Measurements from ENCODE around the gene UBE2B.
"Not testable (repeated sequence)": the region's sequence is repeated elsewhere in the genome, so short reads cannot be mapped to it uniquely, and the experiment has no call there.

Gene UBE2B

DNA sequence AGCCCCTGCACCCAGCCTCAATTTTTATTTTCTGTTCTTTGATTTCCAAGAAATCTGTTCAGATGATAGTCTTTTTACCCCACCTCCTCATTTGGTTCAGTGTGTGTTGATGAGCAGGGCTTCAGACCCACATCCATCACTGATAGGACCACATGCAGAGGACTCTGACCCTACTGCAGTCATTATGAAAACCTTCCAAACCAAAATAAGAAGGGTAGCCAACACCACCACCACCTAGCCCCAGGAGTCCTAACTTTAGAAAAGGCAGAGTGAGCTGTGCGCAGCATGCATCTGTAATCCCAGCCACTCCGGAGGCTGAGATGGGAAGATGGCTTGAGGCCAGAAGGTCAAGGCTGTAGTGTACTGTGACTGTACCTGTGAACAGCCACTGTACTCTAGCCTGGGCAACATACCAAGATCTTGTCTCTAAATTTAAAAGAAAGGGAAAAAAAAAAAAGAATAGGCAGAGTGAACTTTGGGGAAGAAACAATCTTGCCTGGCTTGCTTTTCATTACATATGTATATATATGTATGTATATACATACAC, 27.3 kb downstream of the UBE2B start:
- in situ Hi-C loops (cut with MboI; ENCODE audit: low sequenced_read_pairs): no loop called here

DNA sequence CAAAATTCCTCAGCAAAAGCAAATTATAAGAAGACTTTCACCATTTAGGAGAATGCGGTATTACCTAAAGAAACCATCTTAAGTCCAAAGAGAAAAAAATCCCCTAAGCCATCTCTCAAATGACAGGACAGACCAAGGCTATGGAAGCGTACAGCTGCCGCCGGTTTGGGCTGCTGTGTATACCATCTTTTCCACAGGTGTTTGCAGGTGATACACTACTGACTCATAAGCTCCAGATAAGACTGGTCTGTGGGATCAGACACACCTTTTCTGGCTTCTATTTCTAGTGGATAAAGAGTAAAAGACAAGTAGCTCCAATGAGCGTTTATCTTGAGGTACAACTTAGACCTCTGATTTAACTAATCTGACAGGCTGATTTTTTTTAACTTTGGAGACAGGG, 32.6 kb downstream of the UBE2B start:
- in situ Hi-C loops (cut with MboI; ENCODE audit: low sequenced_read_pairs): no loop called here

DNA sequence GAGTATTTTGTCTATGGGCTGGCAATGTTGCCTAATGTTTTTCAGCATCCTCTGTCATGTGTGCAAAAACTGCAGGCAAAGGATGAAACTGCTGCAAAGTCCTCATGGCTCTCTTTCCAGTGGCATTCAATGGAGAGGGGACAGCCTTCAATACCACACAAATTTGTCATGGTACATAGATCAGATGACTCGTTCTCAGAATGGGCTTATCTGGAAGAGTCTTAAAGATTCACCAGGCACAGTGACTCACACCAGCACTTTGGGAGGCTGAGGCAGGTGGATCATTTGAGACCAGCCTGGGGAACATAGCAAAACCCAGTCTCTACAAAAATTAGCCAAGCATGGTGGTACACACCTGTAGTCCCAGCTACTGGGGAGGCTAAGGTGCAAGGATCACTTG, 35.0 kb downstream of the UBE2B start:
- in situ Hi-C loops (cut with MboI; ENCODE audit: low sequenced_read_pairs): no loop called here

DNA sequence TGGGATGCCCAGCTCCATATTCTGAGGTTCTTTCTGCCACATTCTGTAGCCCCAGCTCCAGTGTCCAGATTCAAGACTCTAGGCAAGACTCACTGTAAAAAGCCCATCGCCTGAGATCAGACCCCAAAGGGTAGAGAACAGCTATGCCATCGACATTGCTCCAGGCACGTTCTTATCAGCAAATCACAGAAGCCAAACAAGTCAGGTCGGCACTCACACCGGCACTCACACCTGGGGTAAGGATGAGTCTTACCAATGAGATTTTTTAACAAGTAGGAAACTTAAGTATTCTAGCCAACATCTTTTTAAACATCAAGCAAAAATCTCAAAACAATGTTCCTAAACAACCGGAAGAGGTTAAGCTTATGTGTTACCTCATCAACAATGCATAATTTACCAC, 38.0 kb downstream of the UBE2B start:
- in situ Hi-C loops (cut with MboI; ENCODE audit: low sequenced_read_pairs): no loop called here

DNA sequence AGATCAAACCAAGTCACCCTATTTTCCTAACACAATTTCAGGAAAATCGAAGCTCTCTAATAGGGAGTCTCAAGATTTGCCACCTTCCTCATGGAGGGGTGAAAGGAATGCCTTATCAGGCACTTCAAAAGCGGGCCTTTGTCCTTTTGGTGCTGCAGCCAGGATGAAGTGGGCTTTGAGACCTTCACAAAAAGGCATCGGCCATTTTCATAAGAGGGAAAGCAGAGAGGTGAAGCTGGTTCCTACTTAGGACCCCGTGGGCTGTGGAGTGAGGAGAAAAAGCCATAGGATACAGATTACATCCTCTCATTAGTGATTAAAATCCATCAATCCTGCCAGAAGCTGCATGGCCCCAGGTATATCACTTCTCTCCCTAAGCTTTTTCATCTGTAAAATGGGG, 39.5 kb downstream of the UBE2B start:
- in situ Hi-C loops (cut with MboI; ENCODE audit: low sequenced_read_pairs): no loop called here

DNA sequence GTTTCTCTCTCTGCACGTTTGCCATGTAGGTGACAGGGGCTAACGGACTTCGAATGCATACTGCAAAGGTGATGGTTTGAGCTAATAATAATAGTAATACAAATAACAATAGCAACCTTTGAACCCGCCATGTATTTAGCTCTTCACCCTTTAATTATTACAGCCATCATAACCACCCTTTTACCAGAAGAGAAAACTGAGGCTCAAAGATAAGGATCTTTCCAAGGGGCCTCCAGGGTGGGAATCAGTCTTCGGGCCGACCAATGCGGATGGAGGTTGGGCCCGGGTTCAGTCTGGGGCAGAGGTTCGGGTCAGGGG, 39.8 kb downstream of the UBE2B start:
- in situ Hi-C loops (cut with MboI; ENCODE audit: low sequenced_read_pairs): no loop called here

DNA sequence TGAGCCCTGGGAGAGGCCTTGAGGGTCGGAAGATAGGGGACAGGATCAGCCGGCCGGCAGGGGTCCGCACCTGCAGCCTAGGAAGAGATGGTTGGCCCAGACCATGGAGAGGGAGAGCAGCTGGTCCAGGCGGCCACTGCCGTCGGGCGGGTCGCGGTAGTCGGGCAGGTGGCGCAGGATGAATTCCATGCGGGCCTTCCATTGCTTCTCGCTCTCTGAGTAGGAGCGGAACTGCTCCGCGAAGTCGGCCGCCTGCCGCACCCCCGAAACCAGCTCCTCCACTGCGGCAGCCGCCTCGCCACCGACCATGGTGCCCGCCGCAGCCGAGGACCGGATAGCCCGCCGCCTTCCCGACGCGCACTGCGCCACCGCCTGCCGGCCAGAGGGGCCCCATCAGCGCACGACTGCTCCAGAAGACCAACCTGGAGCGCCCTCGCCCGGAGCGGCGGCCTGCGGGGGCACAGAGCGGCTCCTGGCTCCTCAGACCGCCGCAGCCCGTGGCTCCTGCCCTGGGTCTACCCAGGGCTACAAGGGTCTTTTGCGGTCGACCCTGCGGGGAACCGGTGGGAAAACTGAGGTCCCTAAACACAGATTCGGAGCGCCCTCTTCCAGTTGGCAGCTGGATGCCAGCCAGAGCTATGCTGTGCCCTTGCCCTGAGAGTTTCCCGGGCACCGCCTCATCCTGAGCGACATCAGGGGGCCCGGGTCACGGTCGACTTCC, 40.3 kb downstream of the UBE2B start, which contains the start of gene CDKN2AIPNL:
CDKN2AIPNL (minus strand) TSS at position 336 of the 721 bp plus-strand sequence; CDS start at position 309, 27 bp downstream.
- in situ Hi-C loops (cut with MboI; ENCODE audit: low sequenced_read_pairs): no loop called here

DNA sequence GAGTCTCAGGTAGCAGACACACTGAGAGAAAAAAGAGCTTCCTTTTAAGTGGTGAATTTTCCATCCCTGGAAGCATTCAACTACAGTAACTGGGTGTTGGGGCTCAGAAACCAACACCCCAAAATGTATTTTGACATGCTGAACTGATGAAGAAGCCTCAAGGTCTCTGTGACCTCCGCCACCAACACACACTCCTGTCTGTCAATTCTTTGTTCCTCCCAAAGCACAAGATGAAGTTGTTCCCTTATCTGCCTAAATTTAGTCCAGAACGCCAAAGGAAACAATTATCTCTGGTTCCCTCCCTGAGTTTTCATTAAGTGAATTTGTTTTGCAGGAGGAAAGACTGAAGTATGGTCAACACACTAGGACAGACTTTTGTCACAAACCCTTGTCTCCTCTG, 41.7 kb downstream of the UBE2B start:
- in situ Hi-C loops (cut with MboI; ENCODE audit: low sequenced_read_pairs): no loop called here

DNA sequence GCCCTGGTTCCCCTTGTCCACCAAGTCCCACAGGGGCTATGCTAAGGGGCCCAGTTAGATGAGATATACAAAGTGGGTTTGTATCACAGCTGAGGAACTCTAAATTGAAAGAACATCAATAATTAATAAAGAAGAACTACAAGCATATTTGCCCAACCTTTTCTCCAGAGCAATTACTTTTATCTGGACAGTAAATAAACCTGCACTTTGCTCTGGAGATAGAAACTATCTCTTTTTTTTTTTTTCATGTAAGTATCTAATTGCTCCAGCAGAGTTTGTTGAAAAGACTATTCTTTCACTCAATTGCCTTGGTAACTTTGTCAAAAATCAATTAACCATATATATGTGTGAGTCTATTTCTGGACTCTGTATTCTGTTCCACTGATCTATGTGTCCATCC, 46.3 kb downstream of the UBE2B start:
- in situ Hi-C loops (cut with MboI; ENCODE audit: low sequenced_read_pairs): no loop called here

DNA sequence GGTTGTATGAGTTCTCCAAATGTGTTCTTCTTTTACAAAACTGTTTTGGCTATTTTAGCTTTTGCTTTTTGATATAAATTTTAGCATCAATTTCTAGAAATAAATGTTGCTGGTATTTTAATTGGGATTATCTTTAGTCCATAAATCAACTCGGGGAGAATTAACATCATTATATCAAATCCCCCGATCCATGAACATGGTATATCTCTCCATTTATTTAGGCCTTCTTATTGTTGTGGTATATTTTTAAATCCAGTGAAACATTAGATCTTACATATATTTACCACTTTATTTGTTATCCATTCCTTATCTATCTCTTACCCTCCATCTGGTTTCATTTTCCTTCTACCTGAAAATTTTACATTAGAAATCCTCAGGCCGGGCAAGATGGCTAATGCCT, 47.6 kb downstream of the UBE2B start:
- in situ Hi-C loops (cut with MboI; ENCODE audit: low sequenced_read_pairs): no loop called here

DNA sequence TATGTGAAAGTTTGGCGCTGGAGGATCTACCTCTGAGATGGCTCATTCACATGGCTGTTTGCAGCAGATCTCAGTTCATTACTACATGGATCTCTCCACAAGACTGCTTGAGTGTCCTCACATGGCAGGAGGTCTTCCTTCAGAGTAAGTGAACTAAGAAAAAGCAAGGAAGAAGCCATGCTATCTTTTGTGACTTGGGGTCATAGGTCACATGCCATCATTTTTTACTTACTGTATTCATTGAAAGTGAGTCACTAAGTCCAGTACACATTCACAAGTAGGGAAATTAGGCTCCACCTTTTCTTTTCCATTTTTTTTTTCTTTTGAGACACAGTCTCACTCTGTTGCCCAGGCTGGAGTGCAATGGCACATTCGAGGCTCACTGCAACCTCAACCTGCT, 49.0 kb downstream of the UBE2B start:
- in situ Hi-C loops (cut with MboI; ENCODE audit: low sequenced_read_pairs): no loop called here

DNA sequence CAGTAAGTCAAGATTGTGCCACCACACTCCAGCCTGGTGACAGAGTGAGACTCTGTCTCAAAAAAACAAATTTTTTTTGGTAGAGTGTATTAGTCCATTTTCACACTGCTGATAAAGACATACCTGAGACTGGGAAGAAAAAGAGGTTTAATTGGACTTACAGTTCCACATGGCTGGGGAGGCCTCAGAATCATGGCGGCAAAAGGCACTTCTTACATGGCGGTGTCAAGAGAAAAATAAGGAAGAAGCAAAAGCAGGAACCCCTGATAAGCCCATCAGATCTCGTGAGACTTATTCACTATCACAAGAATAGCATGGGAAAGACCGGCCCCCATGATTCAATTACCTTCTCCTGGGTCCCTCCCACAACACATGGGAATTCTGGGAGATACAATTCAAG, 49.7 kb downstream of the UBE2B start:
- in situ Hi-C loops (cut with MboI; ENCODE audit: low sequenced_read_pairs): not testable (repeated sequence)

DNA sequence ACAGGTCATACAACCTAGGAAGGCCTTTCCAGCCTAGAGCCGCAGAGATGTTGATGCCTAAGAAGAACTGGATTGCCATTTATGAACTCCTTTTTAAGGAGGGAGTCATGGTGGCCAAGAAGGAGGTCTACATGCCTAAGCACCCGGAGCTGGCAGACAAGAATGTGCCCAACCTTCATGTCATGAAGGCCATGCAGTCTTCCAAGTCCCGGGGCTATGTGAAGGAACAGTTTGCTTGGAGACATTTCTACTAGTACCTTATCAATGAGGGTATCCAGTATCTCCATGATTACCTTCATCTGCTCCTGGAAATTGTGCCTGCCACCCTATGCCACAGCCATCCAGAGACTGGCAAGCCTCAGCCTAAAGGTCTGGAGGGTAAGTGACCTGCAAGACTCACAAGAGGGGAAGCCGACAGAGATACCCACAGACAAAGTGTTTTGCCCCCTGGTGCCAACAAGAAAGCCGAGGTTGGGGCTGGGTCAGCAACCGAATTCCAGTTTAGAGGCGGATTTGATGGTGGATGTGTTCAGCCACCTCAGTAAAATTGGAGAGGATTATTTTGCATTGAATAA, 51.5 kb downstream of the UBE2B start:
- in situ Hi-C loops (cut with MboI; ENCODE audit: low sequenced_read_pairs): no loop called here

DNA sequence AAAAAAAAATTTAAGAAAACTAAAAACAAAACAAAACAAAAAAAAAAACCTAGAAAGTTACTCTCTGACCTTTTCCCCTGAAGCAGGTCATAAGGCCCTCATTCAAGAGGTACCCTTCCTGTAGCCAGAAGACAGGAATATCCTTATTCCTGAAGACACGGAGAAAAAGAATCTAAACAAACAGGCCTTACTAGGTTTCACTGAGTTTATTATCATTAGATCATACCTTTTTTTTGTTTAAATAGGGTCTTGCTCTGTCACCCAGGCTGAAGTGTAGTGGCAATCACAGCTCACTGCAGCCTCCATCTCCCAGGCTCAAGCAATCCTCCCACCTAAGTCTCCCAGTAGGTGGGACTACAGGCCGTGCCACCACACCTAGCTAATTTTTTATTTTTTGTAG, 52.0 kb downstream of the UBE2B start:
- in situ Hi-C loops (cut with MboI; ENCODE audit: low sequenced_read_pairs): no loop called here

DNA sequence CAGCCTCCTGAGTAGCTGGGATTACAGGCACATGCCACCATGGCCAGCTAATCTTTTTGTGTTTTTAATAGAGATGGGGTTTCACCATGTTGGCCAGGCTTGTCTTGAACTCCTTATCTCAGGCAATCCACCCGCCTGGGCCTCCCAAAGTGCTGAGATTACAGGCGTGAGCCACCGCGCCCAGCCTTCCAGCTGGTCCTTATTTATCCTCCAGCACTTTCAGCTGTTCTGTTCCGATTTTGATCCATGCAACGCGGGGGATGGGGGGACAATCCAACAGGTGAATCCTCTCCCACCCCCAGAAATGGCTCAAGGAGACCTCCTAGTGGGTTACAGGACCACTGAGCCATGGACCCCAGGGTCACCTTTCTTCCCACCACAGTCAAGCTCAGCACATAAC, 55.0 kb downstream of the UBE2B start:
- in situ Hi-C loops (cut with MboI; ENCODE audit: low sequenced_read_pairs): no loop called here

DNA sequence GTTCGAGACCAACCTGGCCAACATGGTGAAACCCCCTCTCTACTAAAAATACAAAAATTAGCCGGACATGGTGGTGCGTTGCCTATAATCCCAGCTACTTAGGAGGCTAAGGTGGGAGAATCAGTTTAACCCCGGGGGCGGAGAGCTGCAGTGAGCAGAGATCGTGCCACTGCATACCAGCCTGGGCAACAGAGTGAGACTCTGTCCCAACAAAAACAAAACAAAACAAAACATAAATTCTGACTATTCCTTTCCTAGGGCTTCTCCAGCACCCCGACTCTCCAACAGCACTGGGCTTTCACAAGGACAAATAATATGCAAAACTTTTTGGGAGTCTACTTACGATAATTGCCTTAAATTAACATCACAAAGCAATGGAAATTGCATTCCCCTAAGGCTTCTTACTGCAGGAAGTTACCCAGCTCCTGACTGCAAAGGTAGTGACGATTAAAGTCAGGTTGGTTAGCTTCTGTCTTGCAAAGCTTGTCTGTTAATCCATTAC, 56.2 kb downstream of the UBE2B start:
- in situ Hi-C loops (cut with MboI; ENCODE audit: low sequenced_read_pairs): no loop called here

DNA sequence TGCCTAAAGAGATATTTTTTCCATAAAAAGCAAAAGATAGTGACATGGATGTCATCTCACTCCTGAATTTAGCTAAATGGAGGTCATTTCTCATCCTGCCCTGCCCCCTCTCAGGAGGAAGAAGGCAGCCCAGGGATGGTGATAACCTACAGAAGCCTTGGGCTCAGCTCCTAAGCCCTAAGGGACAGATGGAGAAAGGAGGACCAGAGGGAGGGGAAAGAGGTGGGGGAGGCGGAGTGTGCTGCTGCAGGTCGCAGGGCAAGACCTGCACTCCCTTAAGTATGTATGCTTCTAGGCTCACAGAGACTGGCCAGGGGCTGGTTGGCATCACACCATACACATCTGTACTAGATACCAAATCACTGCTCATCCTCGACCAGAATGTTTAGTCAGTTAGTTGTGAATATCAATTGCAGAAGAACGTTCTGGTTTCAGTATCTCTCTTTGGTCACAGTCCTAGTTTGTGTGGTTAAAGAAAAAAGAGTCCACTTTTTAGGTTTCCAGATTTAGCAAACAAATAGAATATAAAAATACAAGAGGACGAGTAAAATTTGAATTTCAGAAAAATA, 58.7 kb downstream of the UBE2B start:
- in situ Hi-C loops (cut with MboI; ENCODE audit: low sequenced_read_pairs): no loop called here

DNA sequence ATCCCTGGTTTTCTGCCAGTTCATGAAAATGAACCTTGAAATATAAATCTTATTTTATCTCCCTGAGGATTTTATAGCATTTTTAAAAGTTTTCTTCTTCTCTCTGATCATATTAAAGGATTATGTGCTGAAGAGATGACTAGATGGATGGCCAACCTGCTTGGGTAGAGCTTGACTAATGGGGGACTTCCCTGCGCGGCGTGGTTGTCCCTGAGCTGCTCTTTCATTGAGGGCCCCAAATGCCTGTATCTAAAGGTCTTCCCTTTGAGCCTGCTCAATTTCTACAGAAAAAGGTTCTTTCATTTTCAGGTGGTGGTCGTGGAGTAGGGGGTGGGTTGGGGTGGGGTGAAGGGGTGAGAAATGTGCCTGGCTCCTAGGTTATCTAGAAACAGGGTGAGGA, 60.8 kb downstream of the UBE2B start:
- in situ Hi-C loops (cut with MboI; ENCODE audit: low sequenced_read_pairs): no loop called here

DNA sequence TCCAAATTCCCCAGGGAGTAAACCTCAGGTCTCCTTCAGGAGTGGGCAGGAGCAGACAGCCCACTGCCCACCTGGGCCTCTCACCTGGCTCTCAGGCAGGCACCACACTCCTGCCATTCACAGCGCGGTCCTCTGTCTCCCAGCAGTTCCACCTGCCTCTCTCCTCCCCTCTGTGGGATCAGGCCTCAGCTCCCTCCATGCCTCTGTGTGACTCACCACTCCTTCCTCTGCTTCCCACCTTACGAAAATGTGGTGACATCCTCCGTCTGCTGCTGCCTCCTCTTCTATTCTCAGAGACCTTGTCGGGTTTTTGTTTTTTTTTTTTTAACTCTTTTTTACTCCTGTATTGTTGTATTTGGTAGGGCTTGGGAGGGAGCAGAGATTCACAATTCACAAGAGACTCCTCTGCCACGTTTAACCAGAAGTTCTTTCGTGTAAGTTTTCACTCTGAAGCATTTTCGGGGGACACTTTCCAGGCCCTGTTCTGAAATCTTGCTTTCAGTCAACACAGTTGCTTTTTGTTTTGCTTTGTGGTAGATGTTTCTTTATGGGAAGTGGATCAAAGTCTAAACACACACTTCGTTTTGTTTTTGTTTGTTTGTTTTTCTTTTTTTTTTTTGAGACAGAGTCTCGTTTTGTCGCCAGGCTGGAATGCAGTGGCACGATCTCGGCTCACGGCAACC, 61.4 kb downstream of the UBE2B start:
- in situ Hi-C loops (cut with MboI; ENCODE audit: low sequenced_read_pairs): no loop called here

DNA sequence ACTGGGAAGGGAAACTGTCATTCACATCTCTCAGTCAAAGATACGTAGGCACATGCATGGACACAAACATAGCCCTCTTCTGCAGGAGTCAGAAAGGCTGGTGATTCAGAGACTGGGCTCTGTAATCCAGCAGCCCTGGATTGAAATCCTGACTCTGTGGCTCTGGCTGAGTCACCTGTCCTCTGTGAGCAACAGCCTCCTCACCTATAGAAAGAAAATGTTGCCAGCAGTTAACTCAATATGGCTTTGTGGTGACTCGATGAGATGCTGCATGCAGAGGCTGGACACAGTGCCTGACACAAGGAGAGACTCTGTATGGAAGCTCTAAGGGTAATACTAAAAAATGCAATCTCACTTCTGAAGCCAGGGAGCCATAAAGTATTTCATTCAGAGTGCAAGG, 64.2 kb downstream of the UBE2B start:
- in situ Hi-C loops (cut with MboI; ENCODE audit: low sequenced_read_pairs): no loop called here

DNA sequence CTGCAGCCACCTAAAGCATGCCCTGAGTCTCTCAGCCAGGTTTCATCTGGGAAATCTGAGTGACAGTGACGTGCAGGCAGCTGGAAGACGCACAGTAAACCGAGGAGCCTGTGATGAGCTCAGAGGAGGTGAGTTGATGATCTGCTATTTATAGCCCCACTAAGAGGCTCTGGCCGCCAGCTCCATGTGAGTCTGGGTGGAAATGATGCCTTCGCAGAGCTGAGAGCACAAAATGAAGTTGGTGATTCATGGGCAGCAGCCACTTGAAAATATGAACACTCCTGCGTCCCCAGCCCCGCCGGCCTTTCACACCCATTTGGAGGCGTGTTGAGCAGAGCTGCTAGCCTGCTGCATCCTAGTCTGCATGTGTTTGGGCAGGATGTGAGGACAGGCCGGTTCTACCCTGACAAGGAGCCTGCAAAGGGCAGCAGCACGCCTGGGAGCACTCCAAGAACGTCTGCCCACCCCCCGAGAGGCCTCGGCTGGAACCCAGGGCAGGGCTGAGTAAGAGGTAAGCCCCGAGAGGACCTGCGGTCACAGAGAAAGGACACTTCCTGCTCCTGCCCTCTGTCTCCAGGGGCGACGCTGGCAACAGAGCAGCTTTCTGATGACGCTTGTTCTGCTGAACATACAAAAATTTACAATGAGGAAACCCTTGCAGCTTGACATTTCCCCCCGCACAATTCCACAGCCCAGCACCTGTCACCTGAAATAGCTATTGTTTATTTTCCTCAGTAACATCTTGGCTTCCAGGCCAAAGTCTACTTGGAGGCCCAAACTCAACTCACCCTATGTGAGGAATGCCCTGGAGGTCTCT, 65.4 kb downstream of the UBE2B start:
- in situ Hi-C loops (cut with MboI; ENCODE audit: low sequenced_read_pairs): no loop called here

All from HL-60/S4 treated with retinoic acid at 250 ng/mL for 4 days and 3 days (cell line).